ENCODE data around the gene COL23A1.

DNA sequence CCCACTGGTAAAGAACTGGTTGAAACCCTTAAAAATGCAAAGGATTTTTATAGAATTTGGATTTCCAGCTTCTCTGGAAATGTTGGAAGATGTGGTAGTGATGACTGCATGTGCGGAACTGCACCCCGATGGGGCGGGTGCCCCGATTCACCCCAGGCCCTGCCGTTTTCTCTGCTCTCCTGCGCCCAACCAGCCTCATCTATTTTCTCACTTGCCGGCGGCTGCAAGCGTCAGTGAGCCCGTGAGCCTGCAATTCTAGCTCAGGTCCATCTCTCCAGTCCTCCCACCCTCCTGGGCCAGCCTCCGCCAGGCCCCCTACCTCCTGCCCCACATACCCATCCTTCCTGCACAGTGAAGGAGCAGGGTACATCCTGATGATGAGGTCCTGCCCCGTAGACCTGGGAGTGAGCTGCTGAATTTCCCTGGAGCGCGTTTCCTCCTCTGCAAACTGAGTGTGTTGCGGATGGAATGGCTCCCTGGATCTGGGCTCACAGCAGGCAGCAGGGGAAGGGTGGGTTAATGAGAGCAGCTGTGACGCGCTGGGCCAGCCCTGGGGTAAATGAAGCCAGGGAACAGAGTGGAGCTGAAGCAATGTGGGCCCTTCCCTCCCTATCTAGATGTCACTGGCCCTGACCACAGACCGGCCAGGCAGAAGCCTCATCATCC is 311.7 kb downstream of the COL23A1 start:
- TF ChIP-seq, protein P1, sequence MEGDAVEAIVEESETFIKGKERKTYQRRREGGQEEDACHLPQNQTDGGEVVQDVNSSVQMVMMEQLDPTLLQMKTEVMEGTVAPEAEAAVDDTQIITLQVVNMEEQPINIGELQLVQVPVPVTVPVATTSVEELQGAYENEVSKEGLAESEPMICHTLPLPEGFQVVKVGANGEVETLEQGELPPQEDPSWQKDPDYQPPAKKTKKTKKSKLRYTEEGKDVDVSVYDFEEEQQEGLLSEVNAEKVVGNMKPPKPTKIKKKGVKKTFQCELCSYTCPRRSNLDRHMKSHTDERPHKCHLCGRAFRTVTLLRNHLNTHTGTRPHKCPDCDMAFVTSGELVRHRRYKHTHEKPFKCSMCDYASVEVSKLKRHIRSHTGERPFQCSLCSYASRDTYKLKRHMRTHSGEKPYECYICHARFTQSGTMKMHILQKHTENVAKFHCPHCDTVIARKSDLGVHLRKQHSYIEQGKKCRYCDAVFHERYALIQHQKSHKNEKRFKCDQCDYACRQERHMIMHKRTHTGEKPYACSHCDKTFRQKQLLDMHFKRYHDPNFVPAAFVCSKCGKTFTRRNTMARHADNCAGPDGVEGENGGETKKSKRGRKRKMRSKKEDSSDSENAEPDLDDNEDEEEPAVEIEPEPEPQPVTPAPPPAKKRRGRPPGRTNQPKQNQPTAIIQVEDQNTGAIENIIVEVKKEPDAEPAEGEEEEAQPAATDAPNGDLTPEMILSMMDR (IDR thresholded peaks at IDR 0.05; ENCODE audit: low read depth, low read length): no peak
- no peak for TF ChIP-seq EZH2phosphoT487 (IDR thresholded peaks at IDR 0.05; ENCODE audit: low read depth)

All from OCI-LY3 (cell line).